Measurements from ENCODE around the gene PRKCB.

The PRKCB gene

DNA sequence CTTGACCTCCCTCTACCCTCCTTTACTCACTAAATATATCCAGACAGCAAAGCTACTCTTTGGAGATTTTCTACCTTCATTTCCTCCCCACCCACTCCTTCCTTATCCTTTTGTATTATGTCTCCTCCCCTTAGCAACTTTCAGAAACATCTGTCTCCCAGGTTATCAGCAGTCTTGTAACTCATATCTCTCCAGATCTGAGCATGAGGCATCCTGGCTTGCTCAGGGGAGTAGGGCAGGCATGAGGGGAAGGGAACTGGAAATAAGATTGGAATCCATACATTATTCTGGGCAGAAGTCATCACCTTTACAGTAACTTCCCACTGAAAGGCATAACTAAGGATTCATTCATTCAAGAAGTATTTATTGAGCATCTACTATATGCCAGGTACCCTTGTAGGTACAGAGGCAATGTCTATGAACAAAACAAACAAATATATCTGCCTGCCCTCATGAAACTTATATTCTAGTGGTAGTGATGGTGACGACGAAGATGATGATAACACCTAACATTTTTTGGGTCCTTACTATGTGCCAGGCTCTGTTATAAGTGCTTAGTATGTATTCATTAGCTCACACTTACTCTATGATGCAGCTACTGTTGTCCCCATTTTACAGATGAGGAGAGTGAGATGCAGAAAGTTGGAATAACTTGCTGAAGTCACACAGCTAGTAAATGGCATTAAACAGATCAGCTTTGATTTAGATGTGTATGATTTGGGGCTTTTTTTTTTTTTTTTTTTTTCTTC is 296.4 kb downstream of the PRKCB start:
- Histone ChIP-seq H4K20me1 (ENCODE audit: insufficient read depth) (no peaks in the 10 kb centered on the region), H2AFZ (ENCODE audit: low read depth) (no peak overlapping the region), H3K4me3 (IDR thresholded peaks at IDR 0.05; ENCODE audit: insufficient read depth, low read depth, low read length) (no peak overlapping the region), H3K27ac (no peak overlapping the region), H3K4me2 (no peak overlapping the region), H3K36me3 (ENCODE audit: insufficient read depth) (no peaks in the 10 kb centered on the region), H3K27me3 (ENCODE audit: insufficient read depth, low read depth) (no peaks in the 10 kb centered on the region), H3K9ac (no peak overlapping the region), H3K79me2 (ENCODE audit: insufficient read depth, low read depth) (no peaks in the 10 kb centered on the region), H3K4me1 (ENCODE audit: low read depth, poor library complexity, severe bottlenecking) (no peaks in the 10 kb centered on the region)
- TF ChIP-seq, protein P1, sequence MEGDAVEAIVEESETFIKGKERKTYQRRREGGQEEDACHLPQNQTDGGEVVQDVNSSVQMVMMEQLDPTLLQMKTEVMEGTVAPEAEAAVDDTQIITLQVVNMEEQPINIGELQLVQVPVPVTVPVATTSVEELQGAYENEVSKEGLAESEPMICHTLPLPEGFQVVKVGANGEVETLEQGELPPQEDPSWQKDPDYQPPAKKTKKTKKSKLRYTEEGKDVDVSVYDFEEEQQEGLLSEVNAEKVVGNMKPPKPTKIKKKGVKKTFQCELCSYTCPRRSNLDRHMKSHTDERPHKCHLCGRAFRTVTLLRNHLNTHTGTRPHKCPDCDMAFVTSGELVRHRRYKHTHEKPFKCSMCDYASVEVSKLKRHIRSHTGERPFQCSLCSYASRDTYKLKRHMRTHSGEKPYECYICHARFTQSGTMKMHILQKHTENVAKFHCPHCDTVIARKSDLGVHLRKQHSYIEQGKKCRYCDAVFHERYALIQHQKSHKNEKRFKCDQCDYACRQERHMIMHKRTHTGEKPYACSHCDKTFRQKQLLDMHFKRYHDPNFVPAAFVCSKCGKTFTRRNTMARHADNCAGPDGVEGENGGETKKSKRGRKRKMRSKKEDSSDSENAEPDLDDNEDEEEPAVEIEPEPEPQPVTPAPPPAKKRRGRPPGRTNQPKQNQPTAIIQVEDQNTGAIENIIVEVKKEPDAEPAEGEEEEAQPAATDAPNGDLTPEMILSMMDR (conservative IDR thresholded peaks at IDR 0.05; ENCODE audit: low read depth, low read length) = no peak

DNA sequence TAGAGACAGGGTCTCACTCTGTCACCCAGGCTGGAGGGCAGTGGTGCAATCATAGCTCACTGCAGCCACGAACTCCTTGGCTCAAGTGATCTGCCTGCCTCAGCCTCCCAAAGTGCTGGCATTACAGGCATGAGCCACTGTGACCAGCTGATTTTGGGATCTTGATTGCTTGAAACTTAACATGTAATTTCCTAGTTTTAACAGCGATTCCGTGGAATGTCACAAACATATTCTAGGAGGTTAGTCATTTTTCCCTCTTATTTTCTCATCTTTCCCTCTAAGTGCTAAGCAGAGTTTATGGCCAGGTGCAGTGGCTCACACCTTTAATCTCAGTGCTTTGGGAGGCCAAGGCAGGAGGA is 297.0 kb downstream of the PRKCB start:
- TF ChIP-seq, protein P1 (conservative IDR thresholded peaks at IDR 0.05; ENCODE audit: low read depth, low read length) = no peak
- H2AFZ ChIP-seq (ENCODE audit: low read depth) = no peak overlapping the region
- H3K27ac ChIP-seq = no peak overlapping the region
- no peak overlapping the region for H3K9ac ChIP-seq
- no peaks in the 10 kb centered on the region for H3K4me1 ChIP-seq (ENCODE audit: low read depth, poor library complexity, severe bottlenecking)
- no peaks in the 10 kb centered on the region for H3K79me2 ChIP-seq (ENCODE audit: insufficient read depth, low read depth)
- H3K27me3 ChIP-seq (ENCODE audit: insufficient read depth, low read depth) = no peaks in the 10 kb centered on the region
- H3K36me3 ChIP-seq (ENCODE audit: insufficient read depth) = no peaks in the 10 kb centered on the region
- H4K20me1 ChIP-seq (ENCODE audit: insufficient read depth) = no peaks in the 10 kb centered on the region
- H3K4me2 ChIP-seq = no peak overlapping the region
- no peak overlapping the region for H3K4me3 ChIP-seq (IDR thresholded peaks at IDR 0.05; ENCODE audit: insufficient read depth, low read depth, low read length)

DNA sequence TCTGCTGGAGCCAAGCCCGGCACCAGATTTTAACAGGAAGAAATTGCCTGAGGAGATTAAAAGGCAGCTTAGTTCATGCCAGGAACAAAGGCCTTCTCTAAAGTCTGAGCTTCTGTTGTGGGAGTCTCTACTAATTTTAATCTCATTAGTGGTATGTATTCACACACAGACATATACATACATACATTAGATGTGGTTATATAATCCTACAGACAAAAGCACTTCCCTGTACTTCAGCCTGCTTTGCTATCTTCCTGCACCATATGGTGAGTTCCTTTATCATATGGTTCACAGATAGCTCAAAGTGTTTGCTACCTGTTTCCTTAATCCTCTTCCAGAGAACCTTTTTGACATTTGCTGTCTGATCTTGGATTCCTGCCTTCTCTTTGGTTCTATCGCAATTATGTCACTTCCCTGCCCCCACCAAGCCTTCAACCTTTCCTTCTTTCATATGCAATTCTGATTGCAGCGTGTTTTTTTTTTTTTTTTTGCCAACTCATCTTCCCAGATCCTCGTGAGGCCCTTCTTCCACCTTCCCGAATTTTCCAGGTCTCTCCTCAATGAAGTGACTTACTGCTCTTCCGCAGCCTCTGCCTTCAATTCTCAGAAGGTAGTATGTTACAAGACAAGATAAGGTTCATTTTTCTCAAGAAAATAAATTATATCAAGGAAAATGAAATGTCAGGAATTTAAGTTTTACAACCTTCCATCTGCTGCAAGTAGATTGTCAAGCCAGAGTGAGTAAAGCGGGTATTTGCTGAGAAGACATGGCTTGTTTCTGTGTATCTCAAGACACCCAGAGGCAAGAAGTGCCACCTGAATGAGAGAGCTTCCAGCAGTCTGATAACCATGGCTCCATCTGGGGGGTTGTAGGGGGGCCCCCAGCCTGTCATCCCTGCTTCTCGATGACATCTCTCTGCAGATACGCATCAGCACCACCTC is 300.1 kb downstream of the PRKCB start:
- H2AFZ ChIP-seq (ENCODE audit: low read depth) = no peak overlapping the region
- no peaks in the 10 kb centered on the region for H3K79me2 ChIP-seq (ENCODE audit: insufficient read depth, low read depth)
- no peaks in the 10 kb centered on the region for H3K27me3 ChIP-seq (ENCODE audit: insufficient read depth, low read depth)
- TF ChIP-seq, protein P1 (conservative IDR thresholded peaks at IDR 0.05; ENCODE audit: low read depth, low read length) = no peak
- no peaks in the 10 kb centered on the region for H3K4me1 ChIP-seq (ENCODE audit: low read depth, poor library complexity, severe bottlenecking)
- H3K36me3 ChIP-seq (ENCODE audit: insufficient read depth) = no peaks in the 10 kb centered on the region
- no peak overlapping the region for H3K4me3 ChIP-seq (IDR thresholded peaks at IDR 0.05; ENCODE audit: insufficient read depth, low read depth, low read length)
- no peaks in the 10 kb centered on the region for H4K20me1 ChIP-seq (ENCODE audit: insufficient read depth)
- no peak overlapping the region for H3K27ac ChIP-seq
- no peak overlapping the region for H3K9ac ChIP-seq
- H3K4me2 ChIP-seq = no peak overlapping the region

DNA sequence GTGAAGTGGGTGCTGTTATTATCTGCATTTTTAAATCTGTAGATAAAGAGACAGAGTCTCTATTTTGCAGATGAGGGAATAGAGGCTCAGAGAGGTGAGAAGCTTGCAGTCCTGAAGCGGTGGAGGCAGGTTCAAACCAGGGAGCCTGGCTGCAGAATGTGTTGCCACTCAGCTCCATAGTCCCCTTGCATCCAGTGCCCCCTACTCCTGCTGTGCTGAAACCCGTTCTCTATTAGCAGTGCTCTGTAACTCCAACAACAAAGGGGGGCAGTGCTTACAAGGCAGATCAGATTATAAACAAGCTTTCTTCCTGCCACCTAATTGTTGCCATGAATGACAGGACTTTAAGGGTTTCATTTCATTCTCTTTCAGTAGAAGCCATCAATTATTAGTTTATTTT is 302.2 kb downstream of the PRKCB start:
- TF ChIP-seq, protein P1 (conservative IDR thresholded peaks at IDR 0.05; ENCODE audit: low read depth, low read length) = no peak
- no peaks in the 10 kb centered on the region for H3K79me2 ChIP-seq (ENCODE audit: insufficient read depth, low read depth)
- H3K9ac ChIP-seq = no peak overlapping the region
- H4K20me1 ChIP-seq (ENCODE audit: insufficient read depth) = no peaks in the 10 kb centered on the region
- H3K4me2 ChIP-seq = no peak overlapping the region
- no peaks in the 10 kb centered on the region for H3K27me3 ChIP-seq (ENCODE audit: insufficient read depth, low read depth)
- no peak overlapping the region for H2AFZ ChIP-seq (ENCODE audit: low read depth)
- no peak overlapping the region for H3K4me3 ChIP-seq (IDR thresholded peaks at IDR 0.05; ENCODE audit: insufficient read depth, low read depth, low read length)
- H3K4me1 ChIP-seq (ENCODE audit: low read depth, poor library complexity, severe bottlenecking) = no peaks in the 10 kb centered on the region
- H3K36me3 ChIP-seq (ENCODE audit: insufficient read depth) = no peaks in the 10 kb centered on the region
- H3K27ac ChIP-seq = no peak overlapping the region
